Epithelial cell of proximal tubule (primary cell): ENCODE data around the gene PORCN. TPM values are rescaled to one million over a fixed set of nuclear protein-coding genes. Genes with fewer than 3 reads are reported as not detected.
A peak's percentile ranks its signal among the peaks of the same experiment; 100 is the strongest.

ENCODE experiments used
- DNase-seq: peaks from one replicate; pipeline ENCODE4 v3.0.0-alpha.2; 2011; ENCODE audit warnings: low read depth
- H3K4me3 ChIP-seq: 2 replicates; pipeline ENCODE4 v1.5.1; 2011; ENCODE audit warnings: low read depth, mild to moderate bottlenecking, low read length
- total RNA-seq: library from RNA; depleted of rRNA; stranded (reverse); fragments of >200 nt; gene quantifications from 2 replicates; pipeline ENCODE4 v1.2.3, GENCODE V29; 2015
- TF ChIP-seq, protein P1 (sequence below): conservative IDR thresholded peaks from 2 replicates; pipeline ENCODE4 v1.5.1; 2012; ENCODE audit warnings: low read depth, mild to moderate bottlenecking, low read length

The PORCN gene
- total RNA-seq, 1 donor from 2014 or later: 6.6 TPM

DNA sequence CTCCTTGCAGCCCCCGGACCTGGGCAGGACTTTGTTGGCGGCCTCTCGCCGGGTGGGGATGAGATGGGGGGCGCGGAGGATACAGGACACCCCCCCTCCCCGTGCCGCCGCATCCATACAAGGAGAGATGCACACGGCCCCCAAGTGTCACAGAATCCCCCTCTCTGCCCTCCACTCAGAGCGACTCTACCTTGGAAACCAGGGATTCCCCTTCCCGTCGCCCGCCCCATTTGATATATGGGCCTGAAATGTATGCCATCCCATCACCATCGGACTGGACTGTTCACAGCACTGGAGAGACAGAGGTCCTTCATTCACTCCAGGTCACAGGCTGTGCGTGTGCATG lies 426 bp downstream of the PORCN start:
- TF ChIP-seq, protein P1, sequence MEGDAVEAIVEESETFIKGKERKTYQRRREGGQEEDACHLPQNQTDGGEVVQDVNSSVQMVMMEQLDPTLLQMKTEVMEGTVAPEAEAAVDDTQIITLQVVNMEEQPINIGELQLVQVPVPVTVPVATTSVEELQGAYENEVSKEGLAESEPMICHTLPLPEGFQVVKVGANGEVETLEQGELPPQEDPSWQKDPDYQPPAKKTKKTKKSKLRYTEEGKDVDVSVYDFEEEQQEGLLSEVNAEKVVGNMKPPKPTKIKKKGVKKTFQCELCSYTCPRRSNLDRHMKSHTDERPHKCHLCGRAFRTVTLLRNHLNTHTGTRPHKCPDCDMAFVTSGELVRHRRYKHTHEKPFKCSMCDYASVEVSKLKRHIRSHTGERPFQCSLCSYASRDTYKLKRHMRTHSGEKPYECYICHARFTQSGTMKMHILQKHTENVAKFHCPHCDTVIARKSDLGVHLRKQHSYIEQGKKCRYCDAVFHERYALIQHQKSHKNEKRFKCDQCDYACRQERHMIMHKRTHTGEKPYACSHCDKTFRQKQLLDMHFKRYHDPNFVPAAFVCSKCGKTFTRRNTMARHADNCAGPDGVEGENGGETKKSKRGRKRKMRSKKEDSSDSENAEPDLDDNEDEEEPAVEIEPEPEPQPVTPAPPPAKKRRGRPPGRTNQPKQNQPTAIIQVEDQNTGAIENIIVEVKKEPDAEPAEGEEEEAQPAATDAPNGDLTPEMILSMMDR: no peak
- DNase-seq: no peak
- H3K4me3 ChIP-seq: peak overlapping the region; percentile 71

DNA sequence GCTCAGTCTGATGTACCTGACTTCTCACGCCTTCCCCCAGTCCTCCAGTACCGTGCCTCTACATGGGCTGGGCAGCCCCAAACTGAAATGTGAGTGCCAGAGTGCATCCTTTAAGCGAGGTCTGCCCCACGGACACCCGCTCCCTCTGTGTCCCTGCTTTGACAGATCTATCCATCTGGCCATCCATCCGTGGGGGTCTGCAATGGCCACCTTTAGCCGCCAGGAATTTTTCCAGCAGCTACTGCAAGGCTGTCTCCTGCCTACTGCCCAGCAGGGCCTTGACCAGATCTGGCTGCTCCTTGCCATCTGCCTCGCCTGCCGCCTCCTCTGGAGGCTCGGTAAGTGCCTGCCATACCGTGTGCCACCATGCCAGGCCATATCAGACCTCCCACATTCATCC lies 827 bp downstream of the PORCN start:
- peak overlapping the region; percentile 71 for H3K4me3 ChIP-seq
- TF ChIP-seq, protein P1: no peak
- no peak for DNase-seq

DNA sequence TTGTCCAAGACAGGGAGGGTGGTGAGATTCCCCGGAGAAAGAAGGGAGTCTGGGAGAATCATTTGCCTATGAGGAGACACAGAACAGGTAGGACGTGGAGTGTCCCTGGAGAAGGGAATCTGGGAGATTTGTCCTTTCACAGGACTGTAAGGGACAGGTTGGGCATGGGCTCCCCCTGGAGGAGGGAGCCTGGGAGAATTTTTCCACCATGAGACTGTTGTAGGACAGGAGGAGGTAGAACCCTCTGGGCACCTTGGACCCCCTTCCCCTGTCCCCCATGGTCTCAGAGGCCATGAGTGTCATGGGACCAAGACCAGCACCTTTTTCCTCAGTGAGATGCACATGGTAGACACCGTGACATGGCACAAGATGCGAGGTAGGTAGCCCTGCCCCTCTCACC lies 2.8 kb downstream of the PORCN start:
- no peak overlapping the region for H3K4me3 ChIP-seq
- TF ChIP-seq, protein P1: peak; percentile 60
- DNase-seq: no peak

DNA sequence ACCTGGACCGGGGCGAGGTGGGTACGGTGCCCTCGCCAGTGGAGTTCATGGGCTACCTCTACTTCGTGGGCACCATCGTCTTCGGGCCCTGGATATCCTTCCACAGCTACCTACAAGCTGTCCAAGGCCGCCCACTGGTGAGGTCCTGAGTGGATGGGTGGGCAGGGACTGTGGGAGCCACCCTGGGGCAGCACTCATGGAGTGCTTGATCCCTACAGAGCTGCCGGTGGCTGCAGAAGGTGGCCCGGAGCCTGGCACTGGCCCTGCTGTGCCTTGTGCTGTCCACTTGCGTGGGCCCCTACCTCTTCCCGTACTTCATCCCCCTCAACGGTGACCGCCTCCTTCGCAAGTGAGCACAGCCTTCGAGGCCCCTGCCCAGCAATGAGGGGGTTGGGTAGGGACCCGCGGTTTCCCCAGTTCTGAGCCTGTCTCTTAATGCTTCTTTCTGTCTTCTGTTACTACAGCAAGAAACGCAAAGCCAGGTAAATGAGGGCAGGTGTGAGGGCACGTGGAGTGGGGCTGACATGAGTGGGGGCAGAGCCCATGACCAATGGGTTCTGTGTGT lies 3.7 kb downstream of the PORCN start:
- TF ChIP-seq, protein P1: no peak
- H3K4me3 ChIP-seq: no peak overlapping the region
- no peak for DNase-seq

DNA sequence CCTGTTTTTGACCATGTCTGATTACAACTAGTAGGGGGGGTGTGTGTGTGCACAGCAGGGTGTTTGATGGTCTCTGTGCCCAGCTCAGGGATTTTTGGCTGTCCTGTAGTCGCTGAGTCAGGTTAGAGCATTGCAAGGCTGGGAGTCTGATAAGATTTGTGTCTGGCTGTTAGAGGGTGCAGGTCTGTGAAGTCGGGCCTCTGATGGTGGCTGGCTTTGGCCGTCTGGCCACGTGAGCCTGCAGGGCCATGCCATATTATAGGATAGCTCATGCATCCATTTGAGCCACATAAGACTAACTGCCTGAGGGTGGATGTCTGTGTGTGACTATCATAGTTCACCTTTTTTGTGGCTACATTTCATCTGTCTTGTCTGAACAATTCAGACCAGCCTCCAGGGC lies 4.9 kb downstream of the PORCN start:
- H3K4me3 ChIP-seq: no peak overlapping the region
- DNase-seq: no peak
- TF ChIP-seq, protein P1: no peak

DNA sequence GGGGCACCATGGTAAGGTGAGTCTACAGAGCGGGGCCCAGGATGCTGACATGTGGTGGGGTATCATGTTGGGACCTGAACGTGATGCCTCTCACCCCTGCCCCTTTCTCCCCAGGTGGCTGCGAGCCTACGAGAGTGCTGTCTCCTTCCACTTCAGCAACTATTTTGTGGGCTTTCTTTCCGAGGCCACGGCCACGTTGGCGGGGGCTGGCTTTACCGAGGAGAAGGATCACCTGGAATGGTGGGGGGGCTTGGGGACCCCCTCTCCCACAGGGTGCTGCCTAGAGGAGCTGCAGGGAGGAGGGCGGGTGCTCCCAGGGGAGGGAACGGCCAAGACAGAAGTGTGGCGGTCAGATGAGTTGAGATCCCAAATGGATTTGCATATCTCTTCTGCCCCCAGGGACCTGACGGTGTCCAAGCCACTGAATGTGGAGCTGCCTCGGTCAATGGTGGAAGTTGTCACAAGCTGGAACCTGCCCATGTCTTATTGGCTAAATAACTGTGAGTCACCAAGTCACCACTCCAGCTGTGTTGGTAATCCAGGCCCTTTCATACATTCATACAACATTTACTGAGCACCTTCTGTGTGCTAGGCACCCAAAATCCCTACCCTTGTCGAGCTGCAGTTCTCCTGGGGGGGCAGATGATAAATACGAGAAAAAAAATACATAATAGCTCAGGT lies 5.5 kb downstream of the PORCN start:
- no peak for DNase-seq
- TF ChIP-seq, protein P1: no peak
- no peak overlapping the region for H3K4me3 ChIP-seq

DNA sequence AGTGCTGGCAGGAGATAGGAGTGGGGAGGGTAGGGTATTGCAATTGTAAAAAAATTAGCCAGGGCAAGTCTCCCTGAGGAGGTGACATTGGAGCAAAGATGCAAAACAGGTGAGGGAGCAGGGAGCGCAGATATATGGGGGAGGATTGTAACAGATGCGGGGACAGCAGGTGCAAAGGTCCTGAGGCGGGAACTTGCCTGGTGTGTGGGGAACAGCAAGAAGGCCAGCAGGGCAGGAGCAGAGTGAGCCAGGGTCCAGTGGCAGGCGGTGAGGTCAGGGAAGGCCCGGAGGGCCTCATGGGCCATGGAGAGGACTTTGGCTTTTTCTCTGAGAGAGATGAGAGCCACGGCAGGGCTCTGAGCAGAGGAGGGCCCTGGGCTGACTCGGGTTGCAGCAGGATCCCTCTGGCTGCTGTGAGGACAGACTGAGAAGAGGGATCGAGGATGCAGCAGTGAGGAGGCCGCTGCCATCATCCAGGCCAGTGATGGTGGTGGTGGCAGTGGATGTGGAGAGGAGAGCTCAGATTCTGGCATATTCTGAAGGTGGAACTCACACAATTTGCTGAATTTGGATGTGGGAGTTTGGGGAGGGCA lies 6.2 kb downstream of the PORCN start:
- TF ChIP-seq, protein P1: no peak
- DNase-seq: no peak
- H3K4me3 ChIP-seq: no peak overlapping the region
